Measurements from ENCODE around the gene LRCH1. TPM values are rescaled to one million over a fixed set of nuclear protein-coding genes. Genes with fewer than 3 reads are reported as not detected.
A peak's percentile ranks its signal among the peaks of the same experiment; 100 is the strongest.

Gene LRCH1
- total RNA-seq, 2 experiments from 2014 or later: 15.5 to 17.1 TPM

DNA sequence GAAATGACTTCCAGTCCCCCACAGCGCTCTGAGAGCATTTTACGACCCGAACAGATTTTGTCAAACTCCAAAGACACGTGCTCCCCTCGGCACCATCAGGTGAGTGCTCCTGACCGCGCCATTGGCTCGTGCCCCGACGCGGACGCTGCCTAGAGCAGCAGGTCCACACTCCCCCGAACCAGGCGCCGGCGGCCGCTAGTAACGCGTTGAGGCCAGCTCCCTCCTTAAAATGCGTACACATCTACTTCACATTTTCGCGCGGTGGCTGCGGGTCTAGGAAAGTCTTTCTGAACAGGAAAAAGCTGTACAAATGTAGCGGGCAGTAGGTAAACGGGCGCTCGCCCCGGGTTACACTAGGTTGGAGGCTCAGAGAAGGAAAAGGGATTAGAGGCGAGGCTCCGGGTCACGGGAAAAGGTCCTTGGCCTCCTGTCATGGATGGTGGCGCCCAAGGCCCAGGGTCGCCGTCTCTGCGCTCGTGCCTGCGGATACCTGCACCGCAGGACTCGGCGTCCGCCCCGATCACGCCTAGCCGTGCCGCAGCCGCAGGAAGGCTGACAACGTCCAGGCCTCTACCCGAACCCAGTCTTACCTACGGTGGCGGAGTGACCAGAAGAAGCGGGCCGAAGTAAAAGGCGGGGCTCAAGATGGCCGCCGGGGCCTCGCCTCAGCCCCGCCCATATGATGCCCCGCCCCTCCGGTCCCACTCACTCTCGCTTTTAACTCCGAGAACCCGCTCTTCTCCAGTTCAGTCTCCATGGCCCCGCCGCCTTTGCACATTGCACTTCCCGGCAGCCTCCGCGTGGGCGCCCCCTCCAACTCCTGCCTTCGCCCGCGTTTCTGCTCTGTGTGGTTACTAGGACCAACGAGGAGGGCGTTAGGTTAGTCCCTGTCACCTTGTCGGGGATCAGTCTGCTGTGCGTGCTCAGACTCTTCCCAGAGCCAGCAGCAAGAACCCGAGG is 243.8 kb downstream of the LRCH1 start, which contains the start of gene ESD:
ESD (minus strand) TSS at position 647 of the 960 bp plus-strand sequence. CDS start 5,748 bp downstream, outside the sequence.
- H3K4me3 Mint-ChIP-seq: peak within 1 kb of the TSS; percentile 96
- DNase-seq (peak; percentile 98), ATAC-seq (peak; percentile 96)
- H3K27me3 Mint-ChIP-seq: no peaks in the 10 kb centered on the region
- H3K4me1 Mint-ChIP-seq (ENCODE audit: low read depth): peaks cover 36% of the 10 kb centered on the region
- H3K27ac Mint-ChIP-seq: peak within 1 kb of the TSS; percentile 93
- intact Hi-C loops (cut with micrococcal nuclease): loop anchor here (5.0 kb wide), 1 partner anchor 244 kb away; the partner anchor contains the start of gene LRCH1
- POLR2A ChIA-PET: interaction anchor here (1.0 kb wide), 1 partner anchor 70 kb away, joined by 3 read pairs; no protein-coding TSS in a partner anchor
- no peaks in the 10 kb centered on the region for H3K9me3 Mint-ChIP-seq
- TF ChIP-seq, protein P1, sequence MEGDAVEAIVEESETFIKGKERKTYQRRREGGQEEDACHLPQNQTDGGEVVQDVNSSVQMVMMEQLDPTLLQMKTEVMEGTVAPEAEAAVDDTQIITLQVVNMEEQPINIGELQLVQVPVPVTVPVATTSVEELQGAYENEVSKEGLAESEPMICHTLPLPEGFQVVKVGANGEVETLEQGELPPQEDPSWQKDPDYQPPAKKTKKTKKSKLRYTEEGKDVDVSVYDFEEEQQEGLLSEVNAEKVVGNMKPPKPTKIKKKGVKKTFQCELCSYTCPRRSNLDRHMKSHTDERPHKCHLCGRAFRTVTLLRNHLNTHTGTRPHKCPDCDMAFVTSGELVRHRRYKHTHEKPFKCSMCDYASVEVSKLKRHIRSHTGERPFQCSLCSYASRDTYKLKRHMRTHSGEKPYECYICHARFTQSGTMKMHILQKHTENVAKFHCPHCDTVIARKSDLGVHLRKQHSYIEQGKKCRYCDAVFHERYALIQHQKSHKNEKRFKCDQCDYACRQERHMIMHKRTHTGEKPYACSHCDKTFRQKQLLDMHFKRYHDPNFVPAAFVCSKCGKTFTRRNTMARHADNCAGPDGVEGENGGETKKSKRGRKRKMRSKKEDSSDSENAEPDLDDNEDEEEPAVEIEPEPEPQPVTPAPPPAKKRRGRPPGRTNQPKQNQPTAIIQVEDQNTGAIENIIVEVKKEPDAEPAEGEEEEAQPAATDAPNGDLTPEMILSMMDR (IDR thresholded peaks at IDR 0.05): no peak
- H3K36me3 Mint-ChIP-seq (ENCODE audit: low read depth): peaks cover 17% of the 10 kb centered on the region
- CTCF ChIA-PET: interaction anchor here (0.6 to 1.5 kb wide), 4 partner anchors 8 to 264 kb away, joined by 3 to 4 read pairs (median 3); no protein-coding TSS in a partner anchor

DNA sequence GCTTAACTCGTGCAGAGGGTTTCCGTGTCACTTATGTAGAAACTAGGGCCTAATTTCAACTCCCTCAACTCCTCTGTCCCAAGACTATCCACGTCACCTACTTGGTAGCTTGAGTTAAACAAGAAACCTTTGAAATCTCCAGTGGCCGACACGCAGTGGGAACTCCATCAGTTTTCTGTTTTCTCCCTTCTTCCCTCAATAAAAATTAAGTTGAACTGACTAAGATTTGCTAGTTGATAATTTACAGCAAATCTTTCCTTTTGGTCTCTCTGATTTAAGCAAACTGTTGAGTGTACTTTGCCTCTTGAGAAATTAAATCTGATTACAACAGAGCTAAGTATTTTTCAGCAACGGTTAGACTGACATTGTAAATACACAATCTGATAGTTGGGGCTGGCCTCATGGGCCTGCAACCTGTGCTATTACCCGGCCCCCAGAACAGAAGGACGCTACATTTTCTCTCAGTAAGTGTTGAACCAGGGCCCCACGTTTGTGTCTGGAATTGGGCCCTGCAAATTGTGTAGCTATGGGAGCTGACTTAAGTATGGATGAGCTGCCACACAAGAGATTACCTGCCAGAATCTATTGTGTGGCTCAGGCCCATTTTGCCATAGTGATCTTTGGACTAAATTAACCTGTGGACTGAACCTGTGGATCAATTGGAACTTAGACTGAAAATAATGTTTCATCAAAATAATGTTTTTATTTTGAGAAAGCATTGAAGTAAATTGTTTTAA is 244.7 kb downstream of the LRCH1 start:
- intact Hi-C loops (cut with micrococcal nuclease): loop anchor here (5.0 kb wide), 1 partner anchor 245 kb away; the partner anchor contains the start of gene LRCH1
- DNase-seq (no peak), ATAC-seq (no peak)
- H3K9me3 Mint-ChIP-seq: no peaks in the 10 kb centered on the region
- TF ChIP-seq, protein P1 (IDR thresholded peaks at IDR 0.05): no peak
- POLR2A ChIA-PET: no interaction called here
- CTCF ChIA-PET: interaction anchor here (0.6 to 1.5 kb wide), 3 partner anchors 9 to 265 kb away, joined by 3 read pairs; no protein-coding TSS in a partner anchor
- peaks cover 36% of the 10 kb centered on the region for H3K4me1 Mint-ChIP-seq (ENCODE audit: low read depth)
- peak overlapping the region; percentile 96 for H3K4me3 Mint-ChIP-seq
- H3K27me3 Mint-ChIP-seq: no peaks in the 10 kb centered on the region
- H3K27ac Mint-ChIP-seq: peak overlapping the region; percentile 93
- peaks cover 17% of the 10 kb centered on the region for H3K36me3 Mint-ChIP-seq (ENCODE audit: low read depth)

DNA sequence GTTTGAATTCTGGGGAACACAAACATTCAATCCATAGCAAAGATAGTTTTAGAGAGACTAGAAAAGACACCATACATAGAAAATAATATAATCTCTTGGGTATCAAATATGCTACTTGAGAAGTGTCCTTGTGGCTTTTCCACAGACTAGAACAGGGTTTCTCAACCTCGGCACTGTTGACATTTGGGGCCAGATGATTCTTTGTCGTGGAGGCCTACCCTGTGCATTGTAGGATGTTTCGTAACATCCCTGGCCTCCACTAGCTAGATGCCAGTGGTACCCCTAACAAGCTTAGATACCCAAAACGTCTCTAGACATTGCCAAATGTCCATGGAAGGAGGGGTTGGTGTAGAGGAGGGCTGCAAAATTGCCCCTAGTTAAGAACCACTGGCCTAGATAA is 246.2 kb downstream of the LRCH1 start:
- DNase-seq (no peak), ATAC-seq (no peak)
- Mint-ChIP-seq H3K9me3 (no peaks in the 10 kb centered on the region), H3K4me3 (no peak overlapping the region), H3K27me3 (no peaks in the 10 kb centered on the region), H3K27ac (no peak overlapping the region), H3K4me1 (ENCODE audit: low read depth) (peaks cover 24% of the 10 kb centered on the region), H3K36me3 (ENCODE audit: low read depth) (peaks cover 10% of the 10 kb centered on the region)
- intact Hi-C loops (cut with micrococcal nuclease): loop anchor here (5.0 kb wide), 1 partner anchor 247 kb away; the partner anchor contains the start of gene LRCH1
- ChIA-PET CTCF (interaction anchor here (0.9 kb wide), 1 partner anchor 247 kb away, joined by 3 read pairs; no protein-coding TSS in a partner anchor), POLR2A (no interaction called here)
- TF ChIP-seq, protein P1 (IDR thresholded peaks at IDR 0.05): no peak

DNA sequence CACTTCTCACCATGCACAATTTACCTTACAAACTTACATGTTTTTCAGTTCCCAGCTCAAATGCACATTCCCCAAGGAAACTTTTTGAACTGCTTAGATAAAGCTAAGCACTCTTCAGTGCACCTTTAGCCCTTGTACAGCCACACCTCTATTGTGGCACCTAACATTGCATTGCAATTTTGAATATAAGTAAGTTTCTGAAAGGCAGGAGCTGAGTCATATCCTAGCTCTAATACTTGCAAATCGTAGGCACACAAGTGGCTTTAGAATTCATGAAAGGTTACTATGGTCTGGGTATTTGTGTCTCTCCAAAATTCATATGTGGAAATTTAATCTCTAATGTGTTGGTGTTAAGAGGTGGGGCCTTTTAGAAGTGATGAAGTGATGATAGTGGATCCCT is 248.9 kb downstream of the LRCH1 start:
- Mint-ChIP-seq H3K4me1 (ENCODE audit: low read depth) (peaks cover 9% of the 10 kb centered on the region), H3K4me3 (no peak overlapping the region), H3K27me3 (no peaks in the 10 kb centered on the region), H3K36me3 (ENCODE audit: low read depth) (no peaks in the 10 kb centered on the region), H3K27ac (no peak overlapping the region), H3K9me3 (no peaks in the 10 kb centered on the region)
- ATAC-seq (no peak), DNase-seq (no peak)
- ChIA-PET CTCF (interaction anchor here (1.4 to 2.6 kb wide), 3 partner anchors 9 to 250 kb away, joined by 3 to 8 read pairs (median 3); no protein-coding TSS in a partner anchor), POLR2A (interaction anchor here (0.7 kb wide), 1 partner anchor 241 kb away, joined by 3 read pairs; no protein-coding TSS in a partner anchor)
- TF ChIP-seq, protein P1 (IDR thresholded peaks at IDR 0.05): no peak
- intact Hi-C loops (cut with micrococcal nuclease): no loop called here

Other genes with a start within 250 kb of the LRCH1 start
- gene RUBCNL, start 165.9 kb upstream of the LRCH1 start, total RNA-seq: under 1 TPM; 0.36 to 0.74 TPM
- 100 to 1,000 TPM; 130 to 133 TPM for gene ESD, start 244.0 kb downstream of the LRCH1 start, total RNA-seq

Data from activated CD8-positive, alpha-beta T cell treated with anti-CD3 and anti-CD28 coated beads for 36 hours (primary cell).